Uterus (tissue), 4 donors: ENCODE measurements around the gene BOD1. TPM values are rescaled to one million over a fixed set of nuclear protein-coding genes. Genes with fewer than 3 reads are reported as not detected.
A peak's percentile ranks its signal among the peaks of the same experiment; 100 is the strongest.

Experiments
- DNase-seq, 2 donors: peaks; one replicate each; pipeline ENCODE4 v3.0.0-alpha.2; 2019 to 2020
- H3K27ac ChIP-seq, 2 donors: fragments of 200-600 bp; sonication (generic); 1 replicate in 1 of 2; 2 replicates in 1 of 2; pipeline ENCODE4 v1.5.1; 2016 to 2018
- H3K27me3 ChIP-seq, 2 donors: fragments of 200-600 bp; sonication (generic); one replicate each; pipeline ENCODE4 v1.5.1; 2018 to 2019; ENCODE audit warnings: control low read depth in 1 of 2
- H3K36me3 ChIP-seq, 2 donors: fragments of 200-600 bp; sonication (generic); one replicate each; pipeline ENCODE4 v1.5.1; 2019; ENCODE audit warnings: control low read depth in 1 of 2
- H3K4me1 ChIP-seq, 2 donors: fragments of 200-600 bp; sonication (generic); one replicate each; pipeline ENCODE4 v1.5.1; 2018 to 2019; ENCODE audit warnings: control low read depth in 1 of 2
- H3K4me3 ChIP-seq, 2 donors: fragments of 200-600 bp; sonication (generic); 1 replicate in 1 of 2; 2 replicates in 1 of 2; pipeline ENCODE4 v1.5.1; 2018 to 2019; ENCODE audit warnings: mild to moderate bottlenecking in 1 of 2
- H3K9me3 ChIP-seq, 2 donors: fragments of 200-600 bp; sonication (generic); one replicate each; pipeline ENCODE4 v1.5.1; 2019; ENCODE audit warnings: control low read depth in 1 of 2
- POLR2A ChIP-seq, 2 donors: fragments of 450-650 bp; IDR thresholded peaks; one replicate each; pipeline ENCODE4 v1.6.1; 2016; ENCODE audit warnings: antibody characterized with exemption in 2 of 2, mild to moderate bottlenecking in 1 of 2, moderate library complexity in 1 of 2
- intact Hi-C: fragments of 100-400 bp; cut with DNase I; formaldehyde crosslinking; loops from one replicate; pipeline ENCODE4 v1.15.1; 2023; ENCODE audit warnings: low total_unique reads
- total RNA-seq, 4 donors: library from RNA; depleted of rRNA in 3 of 4; stranded (reverse); fragments of >200 nt in 3 of 4; gene quantifications; one replicate each; pipeline versions ENCODE4 v1.1.0 to v1.2.4, GENCODE V29; 2014 to 2023
- TF ChIP-seq, protein P1 (sequence below), 4 experiments: fragments of 200-600 bp in 2 of 4; fragments of 450-650 bp in 2 of 4; sonication (generic) in 2 of 4; IDR thresholded peaks; one replicate each; pipeline ENCODE4 v1.5.1; 2016 to 2019; ENCODE audit warnings: antibody characterized with exemption in 4 of 4, mild to moderate bottlenecking in 2 of 4, moderate library complexity in 1 of 4
- donor health status: DM: yes; HTN: yes; CAD: no.

The BOD1 gene
- total RNA-seq, 4 donors from 2014 or later = 48.2 to 64.8 (median 57.2) TPM

DNA sequence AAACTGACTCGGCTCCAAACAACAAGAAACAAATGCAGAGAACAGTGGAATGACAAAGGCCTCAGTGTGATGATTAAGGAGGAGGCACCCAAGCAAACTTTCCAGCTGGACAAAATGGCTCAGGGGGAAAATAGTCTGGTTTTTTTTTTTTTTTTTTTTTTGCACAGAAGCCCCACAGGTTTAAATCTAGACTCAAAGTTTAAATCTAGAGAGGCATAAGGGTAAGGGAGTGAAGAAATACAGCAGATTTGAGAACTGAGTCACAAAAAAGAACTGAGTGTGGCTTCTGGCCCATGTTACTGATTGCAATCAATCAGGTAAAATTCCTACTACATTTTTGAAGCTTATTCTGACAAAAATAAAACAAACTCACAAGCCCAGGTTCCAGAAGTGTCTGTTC lies 12.3 kb downstream of the BOD1 start:
- intact Hi-C loops = no loop called here
- H3K4me1 ChIP-seq = no peaks in the 10 kb centered on the region
- no peak for DNase-seq
- no peak for TF ChIP-seq POLR2A (IDR thresholded peaks at IDR 0.05)
- TF ChIP-seq, protein P1, sequence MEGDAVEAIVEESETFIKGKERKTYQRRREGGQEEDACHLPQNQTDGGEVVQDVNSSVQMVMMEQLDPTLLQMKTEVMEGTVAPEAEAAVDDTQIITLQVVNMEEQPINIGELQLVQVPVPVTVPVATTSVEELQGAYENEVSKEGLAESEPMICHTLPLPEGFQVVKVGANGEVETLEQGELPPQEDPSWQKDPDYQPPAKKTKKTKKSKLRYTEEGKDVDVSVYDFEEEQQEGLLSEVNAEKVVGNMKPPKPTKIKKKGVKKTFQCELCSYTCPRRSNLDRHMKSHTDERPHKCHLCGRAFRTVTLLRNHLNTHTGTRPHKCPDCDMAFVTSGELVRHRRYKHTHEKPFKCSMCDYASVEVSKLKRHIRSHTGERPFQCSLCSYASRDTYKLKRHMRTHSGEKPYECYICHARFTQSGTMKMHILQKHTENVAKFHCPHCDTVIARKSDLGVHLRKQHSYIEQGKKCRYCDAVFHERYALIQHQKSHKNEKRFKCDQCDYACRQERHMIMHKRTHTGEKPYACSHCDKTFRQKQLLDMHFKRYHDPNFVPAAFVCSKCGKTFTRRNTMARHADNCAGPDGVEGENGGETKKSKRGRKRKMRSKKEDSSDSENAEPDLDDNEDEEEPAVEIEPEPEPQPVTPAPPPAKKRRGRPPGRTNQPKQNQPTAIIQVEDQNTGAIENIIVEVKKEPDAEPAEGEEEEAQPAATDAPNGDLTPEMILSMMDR (IDR thresholded peaks at IDR 0.05) = no peak
- no peak overlapping the region for H3K27ac ChIP-seq
- no peaks in the 10 kb centered on the region for H3K36me3 ChIP-seq
- no peak overlapping the region for H3K4me3 ChIP-seq
- H3K27me3 ChIP-seq = no peaks in the 10 kb centered on the region
- H3K9me3 ChIP-seq = no peaks in the 10 kb centered on the region

DNA sequence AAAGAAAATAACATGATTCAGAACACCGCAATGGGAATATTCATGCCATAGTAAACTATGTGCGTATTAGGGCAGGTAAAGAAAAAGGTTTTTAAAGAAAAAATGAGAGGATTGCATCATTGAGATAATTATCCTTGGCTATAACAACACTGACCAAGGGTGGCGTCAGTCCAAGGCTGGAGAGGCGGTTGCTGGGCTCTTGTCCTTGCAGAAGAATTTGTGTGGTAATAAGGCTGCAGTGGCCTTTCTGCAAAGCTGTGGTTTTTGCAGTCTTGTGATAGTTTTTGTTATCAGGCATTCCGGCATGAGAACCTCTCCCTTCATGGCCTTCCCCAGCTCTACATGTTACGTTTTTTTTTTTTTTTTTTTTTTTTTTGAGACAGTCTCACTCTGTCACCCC lies 14.0 kb downstream of the BOD1 start:
- Histone ChIP-seq H3K36me3 (no peaks in the 10 kb centered on the region), H3K27ac (no peak overlapping the region), H3K9me3 (no peaks in the 10 kb centered on the region), H3K27me3 (no peaks in the 10 kb centered on the region), H3K4me3 (no peak overlapping the region), H3K4me1 (no peaks in the 10 kb centered on the region)
- intact Hi-C loops = no loop called here
- DNase-seq = peak in 1 of 2 donors; percentile 23
- no peak for TF ChIP-seq POLR2A (IDR thresholded peaks at IDR 0.05)
- TF ChIP-seq, protein P1 (IDR thresholded peaks at IDR 0.05) = no peak

DNA sequence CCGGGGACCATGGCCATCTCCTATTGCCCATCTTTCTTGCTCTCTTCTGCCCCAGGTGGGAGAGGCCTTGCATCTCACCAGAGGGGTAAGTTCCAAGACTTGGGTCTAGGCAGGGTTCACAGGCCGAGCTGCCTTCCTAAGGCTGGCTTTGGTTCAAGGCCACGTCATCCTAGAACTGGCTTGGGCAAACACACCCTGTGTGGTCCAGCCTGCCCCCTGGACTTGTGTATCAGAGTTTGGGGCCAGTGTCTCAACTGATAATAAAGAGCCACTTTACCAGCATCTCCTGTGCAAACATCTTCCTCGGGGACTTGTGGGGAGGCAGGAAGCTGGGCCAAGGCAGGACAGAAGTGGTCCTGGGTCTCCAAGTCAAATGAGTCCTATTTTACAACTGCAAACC lies 17.8 kb downstream of the BOD1 start:
- DNase-seq = no peak
- Histone ChIP-seq H3K27me3 (no peaks in the 10 kb centered on the region), H3K36me3 (no peaks in the 10 kb centered on the region), H3K27ac (no peak overlapping the region), H3K9me3 (no peaks in the 10 kb centered on the region), H3K4me3 (no peak overlapping the region), H3K4me1 (no peaks in the 10 kb centered on the region)
- intact Hi-C loops = no loop called here
- no peak for TF ChIP-seq POLR2A (IDR thresholded peaks at IDR 0.05)
- TF ChIP-seq, protein P1 (IDR thresholded peaks at IDR 0.05) = no peak

DNA sequence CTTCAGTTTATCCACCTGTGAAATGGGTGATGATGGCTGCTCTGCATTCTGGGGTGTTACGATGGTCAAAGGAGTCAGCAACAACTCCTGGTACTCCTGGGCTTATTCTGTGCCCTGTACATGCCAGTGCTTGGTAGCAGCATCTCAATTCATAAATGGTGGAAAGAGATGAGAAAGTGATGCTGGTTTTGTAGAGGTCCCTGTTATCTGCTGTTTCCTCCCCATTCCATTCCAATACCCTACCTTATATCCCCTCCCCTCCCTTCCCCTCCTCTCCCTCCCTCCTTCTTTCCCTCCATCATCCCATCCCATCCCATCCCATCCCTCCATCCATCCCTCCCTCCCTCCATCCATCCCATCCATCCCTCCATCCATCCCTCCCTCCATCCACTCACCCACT lies 19.1 kb downstream of the BOD1 start:
- no peaks in the 10 kb centered on the region for H3K27me3 ChIP-seq
- H3K27ac ChIP-seq = no peak overlapping the region
- no peak for TF ChIP-seq POLR2A (IDR thresholded peaks at IDR 0.05)
- TF ChIP-seq, protein P1 (IDR thresholded peaks at IDR 0.05) = no peak
- no peak overlapping the region for H3K4me3 ChIP-seq
- H3K36me3 ChIP-seq = no peaks in the 10 kb centered on the region
- H3K9me3 ChIP-seq = peaks cover 0 to 9% of the 10 kb centered on the region in 2 donors
- DNase-seq = no peak
- intact Hi-C loops = no loop called here
- no peaks in the 10 kb centered on the region for H3K4me1 ChIP-seq

DNA sequence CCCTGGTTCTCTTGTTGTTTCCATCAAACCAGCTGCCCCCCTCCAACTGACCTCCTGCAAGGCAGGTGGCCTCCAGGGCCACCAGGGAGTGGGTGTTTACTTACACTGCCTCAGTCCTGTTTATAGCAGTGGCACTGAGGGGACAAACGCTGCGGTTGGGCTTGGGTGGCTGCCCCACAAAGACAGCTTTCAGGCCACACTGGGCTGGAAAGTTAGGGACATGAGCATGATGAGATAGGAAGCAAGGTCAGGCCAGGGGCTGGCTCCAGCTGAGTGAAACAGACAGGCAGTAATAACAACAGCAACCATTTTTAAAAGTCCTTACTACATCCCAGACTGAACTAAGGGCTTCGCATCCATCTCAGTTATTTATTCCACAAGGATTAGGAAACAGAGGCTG lies 20.6 kb downstream of the BOD1 start:
- DNase-seq = no peak

More for the DNA sequence above, 20.6 kb downstream of the BOD1 start:
- Histone ChIP-seq H3K4me3 (no peak overlapping the region), H3K9me3 (peaks cover 0 to 12% of the 10 kb centered on the region in 2 donors), H3K4me1 (no peaks in the 10 kb centered on the region), H3K27me3 (no peaks in the 10 kb centered on the region), H3K36me3 (no peaks in the 10 kb centered on the region), H3K27ac (no peak overlapping the region)
- intact Hi-C loops = no loop called here
- TF ChIP-seq, protein P1 (IDR thresholded peaks at IDR 0.05) = no peak
- no peak for TF ChIP-seq POLR2A (IDR thresholded peaks at IDR 0.05)
